SH-SY5Y (cell line): ENCODE data around the gene ANKRD13D.

Source experiments
- GATA2 ChIP-seq: IDR thresholded peaks from 2 replicates; pipeline ENCODE4 v1.6.1; 2011; ENCODE audit warnings: mild to moderate bottlenecking, low read depth, low read length
- GATA3 ChIP-seq: IDR thresholded peaks from 2 replicates; pipeline ENCODE4 v1.6.1; 2011; ENCODE audit warnings: low read depth, mild to moderate bottlenecking, low read length, moderate library complexity

ANKRD13D gene

DNA sequence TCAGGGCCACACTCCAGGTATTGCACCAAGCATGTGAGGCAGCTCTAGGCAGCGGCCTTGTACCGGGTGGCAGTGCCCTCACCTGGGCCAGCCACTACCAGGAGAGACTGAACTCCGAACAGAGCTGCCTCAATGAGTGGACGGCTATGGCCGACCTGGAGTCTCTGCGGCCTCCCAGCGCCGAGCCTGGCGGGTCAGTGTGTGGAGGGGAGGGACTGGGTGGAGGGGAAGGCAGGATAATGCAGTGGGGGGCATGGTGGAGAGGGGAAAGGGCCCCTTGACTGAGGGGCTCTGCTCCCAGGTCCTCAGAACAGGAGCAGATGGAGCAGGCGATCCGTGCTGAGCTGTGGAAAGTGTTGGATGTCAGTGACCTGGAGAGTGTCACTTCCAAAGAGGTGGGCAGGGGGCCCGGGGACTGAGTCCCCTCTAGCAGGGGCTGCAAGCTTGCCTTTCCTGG is 18.5 kb downstream of the ANKRD13D start:
- no peak for TF ChIP-seq GATA2
- TF ChIP-seq GATA3: no peak

- TF ChIP-seq GATA2: no peak
- no peak for TF ChIP-seq GATA3
Observed at GRCh38 chr11:67308031-67308866, 19.1 kb downstream of the ANKRD13D start.

DNA sequence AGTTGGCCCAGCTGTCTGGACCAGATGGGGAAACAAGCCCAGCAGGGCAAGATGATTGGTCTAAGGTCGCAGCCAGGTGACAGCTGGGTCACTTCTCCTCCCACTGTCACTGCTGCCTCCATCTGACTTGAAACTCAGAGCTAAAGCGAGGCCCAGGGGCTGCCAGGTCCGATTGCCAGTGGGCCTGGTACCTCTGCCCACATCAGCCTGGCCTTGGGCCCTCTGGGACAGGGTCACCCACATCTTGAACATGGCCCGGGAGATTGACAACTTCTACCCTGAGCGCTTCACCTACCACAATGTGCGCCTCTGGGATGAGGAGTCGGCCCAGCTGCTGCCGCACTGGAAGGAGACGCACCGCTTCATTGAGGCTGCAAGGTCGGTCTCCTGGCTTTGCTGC is 20.1 kb downstream of the ANKRD13D start:
- TF ChIP-seq GATA2 (no peak), GATA3 (no peak)

DNA sequence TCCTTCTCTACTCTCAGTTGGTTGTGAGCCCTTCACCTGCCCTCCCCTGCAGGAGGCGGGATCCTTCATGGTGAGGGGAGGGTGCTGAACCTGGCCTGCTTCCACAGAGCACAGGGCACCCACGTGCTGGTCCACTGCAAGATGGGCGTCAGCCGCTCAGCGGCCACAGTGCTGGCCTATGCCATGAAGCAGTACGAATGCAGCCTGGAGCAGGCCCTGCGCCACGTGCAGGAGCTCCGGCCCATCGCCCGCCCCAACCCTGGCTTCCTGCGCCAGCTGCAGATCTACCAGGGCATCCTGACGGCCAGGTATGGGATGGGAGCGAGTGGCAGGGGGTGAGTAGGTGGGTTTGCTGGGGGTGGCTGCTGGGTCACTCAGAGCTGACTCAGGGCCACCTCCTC is 20.6 kb downstream of the ANKRD13D start:
- no peak for TF ChIP-seq GATA2
- TF ChIP-seq GATA3: no peak

DNA sequence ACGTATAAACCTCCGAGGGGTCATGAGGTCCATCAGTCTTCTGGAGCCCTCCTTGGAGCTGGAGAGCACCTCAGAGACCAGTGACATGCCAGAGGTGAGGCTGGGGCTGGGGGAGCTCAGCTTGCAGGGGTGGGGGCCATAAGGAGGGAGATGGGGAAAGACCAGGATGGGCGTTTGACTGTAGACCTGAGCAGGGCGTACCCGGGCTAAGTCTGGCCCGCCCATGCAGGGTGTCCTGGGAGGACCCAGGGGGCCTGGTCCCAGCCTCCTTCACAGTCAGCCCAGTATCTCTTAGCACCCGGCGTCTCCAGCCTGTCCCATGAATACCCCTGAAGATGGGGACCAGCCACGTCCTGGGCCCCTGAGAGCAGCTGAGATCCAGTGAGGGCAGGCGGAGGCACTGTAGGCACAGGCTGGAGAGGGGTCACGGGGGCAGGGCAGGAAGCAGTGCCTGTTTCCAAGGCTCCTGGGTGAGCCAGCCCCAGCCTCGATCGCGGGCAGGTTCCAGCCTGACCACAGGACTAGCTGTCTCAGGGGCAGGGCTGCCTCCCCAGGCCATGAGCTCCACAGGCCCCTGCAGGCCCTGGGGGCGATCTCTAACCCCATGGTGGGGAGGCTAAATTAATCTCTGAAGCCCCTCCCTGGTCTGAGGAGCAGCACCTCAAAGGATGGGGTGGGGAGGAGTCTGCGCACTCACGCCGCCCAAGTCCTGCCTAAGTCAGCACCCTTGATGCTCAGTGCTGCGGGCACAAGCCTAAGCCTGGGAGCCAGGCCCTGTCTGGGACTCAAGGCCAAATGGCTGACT is 21.3 kb downstream of the ANKRD13D start:
- TF ChIP-seq GATA3 (no peak), GATA2 (no peak)

DNA sequence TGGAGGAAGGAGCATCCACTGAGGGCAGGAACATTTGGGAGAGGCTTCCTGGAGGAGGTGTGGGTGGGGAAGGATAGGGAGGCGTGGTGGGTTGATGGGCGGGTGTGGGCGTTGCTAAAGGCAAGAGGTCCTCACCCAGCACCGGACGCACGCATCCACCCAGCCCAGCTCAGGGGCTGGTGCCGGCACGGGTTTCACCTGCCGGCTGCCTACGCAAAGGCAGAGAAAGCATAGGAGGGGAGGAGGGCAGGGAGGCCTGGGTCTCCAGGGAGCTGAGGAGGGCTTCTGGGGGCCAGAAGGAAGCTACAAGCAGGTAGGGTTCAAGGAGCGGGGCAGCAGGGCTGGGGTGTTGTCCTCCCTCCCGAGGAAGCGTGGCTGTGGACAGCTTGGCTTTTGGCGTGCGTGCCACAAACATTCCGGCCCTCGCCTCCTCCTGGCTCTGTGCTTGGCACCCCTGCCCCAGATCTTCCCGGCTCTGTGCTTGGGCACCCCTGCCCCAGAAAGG is 22.0 kb downstream of the ANKRD13D start:
- no peak for TF ChIP-seq GATA2
- TF ChIP-seq GATA3: no peak

DNA sequence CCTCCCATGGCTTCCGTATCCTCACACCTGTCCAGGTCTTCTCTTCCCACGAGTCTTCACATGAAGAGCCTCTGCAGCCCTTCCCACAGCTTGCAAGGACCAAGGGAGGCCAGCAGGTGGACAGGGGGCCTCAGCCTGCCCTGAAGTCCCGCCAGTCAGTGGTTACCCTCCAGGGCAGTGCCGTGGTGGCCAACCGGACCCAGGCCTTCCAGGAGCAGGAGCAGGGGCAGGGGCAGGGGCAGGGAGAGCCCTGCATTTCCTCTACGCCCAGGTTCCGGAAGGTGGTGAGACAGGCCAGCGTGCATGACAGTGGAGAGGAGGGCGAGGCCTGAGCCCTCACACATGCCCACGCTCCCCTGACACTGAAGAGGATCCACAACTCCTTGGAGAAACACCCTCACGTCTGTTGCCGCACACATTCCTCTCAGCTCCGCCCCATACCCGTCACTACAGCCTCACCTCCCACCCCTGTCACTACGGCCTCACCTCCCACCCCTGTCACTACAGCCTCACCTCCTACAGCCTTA is 22.5 kb downstream of the ANKRD13D start:
- TF ChIP-seq GATA2: no peak
- no peak for TF ChIP-seq GATA3

DNA sequence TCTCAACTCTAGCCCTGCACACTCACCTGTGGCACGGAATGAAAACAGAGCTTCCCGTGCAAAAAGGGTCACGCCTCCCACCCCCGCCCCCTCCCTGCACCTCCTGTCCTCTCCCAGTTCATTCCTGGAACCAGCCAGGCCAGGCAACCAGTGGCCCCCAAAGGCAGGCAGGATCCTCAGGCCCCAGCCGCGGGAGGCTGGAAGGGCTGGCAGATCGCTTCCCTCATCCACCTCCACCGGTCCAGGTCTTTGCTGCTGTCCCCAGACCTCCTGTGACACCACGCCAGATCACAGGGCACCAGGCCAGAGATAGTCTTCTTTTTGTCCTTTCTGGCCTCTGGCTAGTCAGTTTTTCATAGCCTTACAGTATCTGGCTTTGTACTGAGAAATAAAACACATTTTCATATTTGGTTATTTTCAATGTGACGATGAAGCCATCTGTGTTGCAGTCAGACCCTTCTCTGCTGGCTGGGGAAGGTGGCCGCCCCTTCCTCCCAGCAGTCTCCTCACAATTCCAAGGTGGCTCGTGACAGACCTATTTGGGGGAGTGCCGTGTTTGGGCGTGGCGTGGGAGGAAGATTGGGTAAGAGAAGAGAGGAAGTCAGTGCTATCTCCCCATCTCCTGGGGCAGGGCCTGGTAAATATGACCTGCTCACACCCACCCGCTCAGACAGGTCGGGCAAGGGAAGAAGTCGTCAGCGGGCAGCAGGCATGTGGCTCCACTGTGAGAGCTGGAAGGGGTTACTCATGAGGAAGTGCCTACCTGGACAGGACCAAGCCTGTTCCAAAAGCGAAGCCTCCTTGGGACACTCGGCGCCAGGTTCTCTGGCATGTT is 23.3 kb downstream of the ANKRD13D start:
- peak; percentile 60; the same call in 1 of the 2 replicates for TF ChIP-seq GATA2
- TF ChIP-seq GATA3: no peak

DNA sequence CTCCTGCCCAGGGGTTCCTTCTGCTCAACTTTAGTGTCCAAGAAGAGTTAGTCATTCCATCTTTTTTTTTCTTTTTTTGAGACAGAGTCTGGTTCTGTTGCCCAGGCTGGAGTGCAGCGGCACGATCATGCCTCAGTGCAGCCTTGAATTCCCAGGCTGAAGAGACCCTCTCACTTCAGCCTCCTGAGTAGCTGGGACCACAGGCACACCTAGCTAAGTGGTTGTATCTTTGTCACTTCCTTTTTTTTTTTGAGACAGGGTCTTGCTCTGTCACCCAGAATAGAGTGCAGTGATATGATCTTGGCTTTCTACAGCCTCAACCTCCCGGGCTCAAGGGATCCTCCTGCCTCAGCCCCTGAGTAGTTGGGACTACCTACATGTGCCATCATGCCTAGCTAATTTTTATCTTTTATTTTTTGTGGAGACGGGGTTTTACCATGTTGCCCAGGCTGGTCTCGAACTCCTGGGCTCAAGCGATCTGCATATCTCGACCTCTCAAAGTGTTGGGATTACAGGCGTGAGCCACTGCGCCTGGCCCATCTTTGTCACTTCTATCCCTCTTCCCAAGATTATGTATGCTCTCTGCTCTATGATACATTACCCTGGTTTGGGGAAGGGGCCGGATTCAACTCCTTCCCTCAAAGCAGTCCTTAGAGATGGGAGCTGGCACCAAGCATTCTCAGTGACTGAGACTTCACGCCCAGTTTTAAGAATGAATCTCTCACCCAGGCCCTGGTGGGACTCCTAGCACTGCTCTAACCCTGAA is 24.2 kb downstream of the ANKRD13D start:
- TF ChIP-seq GATA3 (no peak), GATA2 (no peak)

DNA sequence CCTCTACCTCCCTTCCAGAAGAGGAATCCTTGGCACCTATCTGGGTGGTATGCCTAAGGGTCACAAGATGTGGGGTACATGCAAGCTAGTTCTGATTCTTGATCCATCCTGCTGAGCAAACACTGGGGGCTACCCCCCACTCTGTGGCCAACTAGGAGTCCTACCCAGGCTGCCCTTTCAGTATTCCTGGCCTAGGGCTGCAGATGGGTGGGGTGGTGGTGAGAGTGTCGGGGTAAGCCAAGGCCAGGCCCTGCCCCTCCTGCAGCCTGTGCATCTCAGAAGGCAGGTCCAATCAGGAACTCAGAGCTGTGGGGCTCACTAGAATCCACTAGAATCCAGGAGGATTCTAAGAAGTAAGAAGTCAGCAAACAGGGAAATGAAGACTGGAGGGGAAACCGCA is 25.1 kb downstream of the ANKRD13D start:
- TF ChIP-seq GATA2 (no peak), GATA3 (no peak)

- TF ChIP-seq GATA3: no peak
- TF ChIP-seq GATA2: no peak
Observed at GRCh38 chr11:67315325-67315909, 26.3 kb downstream of the ANKRD13D start.

GRCh38 chr11:67316882-67317204 is 27.7 kb downstream of the ANKRD13D start:
- TF ChIP-seq GATA2 (no peak), GATA3 (no peak)

- no peak for TF ChIP-seq GATA2
- TF ChIP-seq GATA3: no peak
Observed at GRCh38 chr11:67317205-67317887, 28.2 kb downstream of the ANKRD13D start.
